Endodermal cell (in vitro differentiated cells): Measurements from ENCODE around the gene ALPK1. TPM values are rescaled to one million over a fixed set of nuclear protein-coding genes. Genes with fewer than 3 reads are reported as not detected.
A peak's percentile ranks its signal among the peaks of the same experiment; 100 is the strongest.

Experiments used
- DNase-seq: peaks from one replicate; pipeline ENCODE4 v3.0.0-alpha.2; 2017
- H3K27ac ChIP-seq: 2 replicates; pipeline ENCODE4 v1.5.1; 2013; ENCODE audit warnings: mild to moderate bottlenecking, low read depth, low read length, moderate library complexity
- H3K27me3 ChIP-seq: 2 replicates; pipeline ENCODE4 v1.6.1; 2013; ENCODE audit warnings: mild to moderate bottlenecking, low read length, moderate library complexity; ENCODE audit not compliant: insufficient read depth, control insufficient read depth, poor library complexity, severe bottlenecking
- H3K36me3 ChIP-seq: 2 replicates; pipeline ENCODE4 v1.7.0; 2013; ENCODE audit warnings: mild to moderate bottlenecking, low read length, moderate library complexity; ENCODE audit not compliant: control insufficient read depth, insufficient read depth
- H3K4me1 ChIP-seq: one replicate; pipeline ENCODE4 v1.7.0; 2013; ENCODE audit warnings: low read length; ENCODE audit not compliant: control insufficient read depth, insufficient read depth
- H3K4me3 ChIP-seq: 2 replicates; pipeline ENCODE4 v1.5.1; 2013; ENCODE audit warnings: mild to moderate bottlenecking, low read length, moderate library complexity
- H3K9ac ChIP-seq: 2 replicates; pipeline ENCODE4 v1.6.1; 2013; ENCODE audit warnings: mild to moderate bottlenecking, low read length, moderate library complexity; ENCODE audit not compliant: poor library complexity, severe bottlenecking; ENCODE audit errors: extremely low read depth
- H3K9me3 ChIP-seq: 2 replicates; pipeline ENCODE4 v1.6.1; 2013; ENCODE audit warnings: mild to moderate bottlenecking, low read length, moderate library complexity; ENCODE audit not compliant: control insufficient read depth
- H3K27ac Mint-ChIP-seq: 2 replicates; pipeline ENCODE4 v1.8.0; 2020; ENCODE audit warnings: mixed read lengths
- H3K27me3 Mint-ChIP-seq: 2 replicates; pipeline ENCODE4 v1.8.0; 2021; ENCODE audit warnings: mild to moderate bottlenecking, mixed read lengths; ENCODE audit not compliant: insufficient read depth
- H3K36me3 Mint-ChIP-seq: 2 replicates; pipeline ENCODE4 v1.8.0; 2020; ENCODE audit warnings: low read depth, mixed read lengths
- H3K4me1 Mint-ChIP-seq: 2 replicates; pipeline ENCODE4 v1.8.0; 2020; ENCODE audit warnings: mixed read lengths
- H3K4me3 Mint-ChIP-seq: 2 replicates; pipeline ENCODE4 v1.8.0; 2020; ENCODE audit warnings: mild to moderate bottlenecking, moderate library complexity, mixed read lengths
- H3K9me3 Mint-ChIP-seq: 2 replicates; pipeline ENCODE4 v1.8.0; 2020; ENCODE audit warnings: mild to moderate bottlenecking, mixed read lengths
- CTCF ChIP-seq: fragments of 200-600 bp; sonication (generic); conservative IDR thresholded peaks from 2 replicates; pipeline ENCODE4 v1.5.0; 2021; ENCODE audit warnings: antibody characterized with exemption, mild to moderate bottlenecking
- WGBS, 2 experiments: methylation state at CpG; one replicate each; pipeline versions ENCODE4 v1.1.5 to v1.1.7; 2013; ENCODE audit warnings: missing lambda C conversion rate in 2 of 2, mixed read lengths in 1 of 2; ENCODE audit not compliant: insufficient coverage in 1 of 2, insufficient read length in 1 of 2; 5-methylcytosine and 5-hydroxymethylcytosine counted together
- total RNA-seq, 2 donors: library from RNA; stranded (reverse); fragmentation: NEBNext Ultra II Directional in 1 of 2; extraction: Animal tissue kit (Norgen Biotek cat#: 25700) in 1 of 2; gene quantifications; 2 replicates in 1 of 2; 3 replicates in 1 of 2; pipeline ENCODE4 v1.2.1, GENCODE V29; 2021

The ALPK1 gene
- total RNA-seq, 2 donors from 2014 or later, result 0.24 to 0.44 TPM

DNA sequence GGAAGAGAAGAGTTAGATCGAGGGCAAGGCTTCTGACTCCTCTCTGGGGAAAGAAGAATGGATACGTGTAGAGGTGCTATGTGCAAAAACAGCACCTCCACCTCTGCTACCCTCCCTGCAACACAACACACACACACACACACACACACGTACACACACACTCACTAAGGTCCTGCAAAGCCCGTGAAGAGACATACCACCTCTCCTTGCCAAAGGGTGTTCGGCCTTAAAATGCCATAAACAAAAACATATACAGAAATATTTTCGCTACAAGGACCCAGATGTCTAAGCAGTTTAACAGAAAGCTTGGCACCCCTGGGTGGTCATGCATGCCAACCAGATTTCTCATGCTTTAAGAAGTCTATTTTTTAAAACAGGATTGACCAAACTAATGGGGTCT, 13.0 kb upstream of the ALPK1 start:
- H3K4me1 ChIP-seq, result no peaks in the 10 kb centered on the region
- H3K27me3 ChIP-seq, result peaks cover 17% of the 10 kb centered on the region
- no peak overlapping the region for H3K9ac ChIP-seq
- H3K4me1 Mint-ChIP-seq, result peaks cover 9% of the 10 kb centered on the region
- H3K36me3 ChIP-seq, result no peaks in the 10 kb centered on the region
- H3K9me3 ChIP-seq, result no peaks in the 10 kb centered on the region
- no peak overlapping the region for H3K27ac Mint-ChIP-seq
- peaks cover 25% of the 10 kb centered on the region for H3K27me3 Mint-ChIP-seq
- no peak for TF ChIP-seq CTCF
- H3K4me3 Mint-ChIP-seq, result peak overlapping the region; percentile 72
- no peak overlapping the region for H3K27ac ChIP-seq
- no peak for DNase-seq
- peaks cover 4% of the 10 kb centered on the region for H3K9me3 Mint-ChIP-seq
- H3K36me3 Mint-ChIP-seq, result peaks cover 7% of the 10 kb centered on the region
- 65% methylated on average over 6 of the region's 6 CpGs; no CpG with 5 or more reads in 1 of the 2 experiments for WGBS, 2 experiments
- no peak overlapping the region for H3K4me3 ChIP-seq

DNA sequence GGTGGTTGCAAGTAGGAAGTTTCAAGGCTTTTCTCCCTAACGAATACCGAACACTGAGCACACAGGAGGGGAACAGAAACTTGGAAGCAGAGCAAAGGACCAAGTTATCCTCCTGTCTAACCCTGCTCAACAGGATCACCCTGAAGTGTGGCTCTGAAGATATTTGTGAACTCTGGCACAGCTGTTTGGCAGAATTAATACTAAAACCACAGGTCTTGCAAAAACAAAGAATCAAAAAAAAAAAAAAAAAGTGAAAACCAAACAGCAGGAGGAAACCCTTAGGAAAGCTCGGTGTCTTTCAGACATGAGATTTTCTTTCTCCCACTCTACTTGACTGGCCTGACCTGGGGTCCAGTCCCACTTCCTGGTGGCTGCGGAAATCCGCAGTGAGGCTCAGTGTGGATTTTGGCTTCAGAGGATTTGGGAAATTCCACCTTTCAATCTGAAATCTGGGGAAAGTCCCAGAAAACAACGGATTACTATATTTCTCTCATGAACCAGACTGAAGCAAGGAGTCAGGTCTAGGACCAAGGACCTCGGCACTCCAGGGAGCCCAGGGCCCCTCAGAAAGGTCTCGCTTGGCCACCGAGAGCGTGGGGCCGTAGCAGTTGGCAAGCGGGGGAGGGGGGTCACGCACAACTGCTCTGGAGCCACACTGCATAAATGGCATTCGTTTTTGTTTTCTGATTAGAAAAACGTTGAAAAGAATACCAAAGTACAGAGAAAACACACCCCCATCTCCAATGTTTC, 12.3 kb upstream of the ALPK1 start:
- Histone ChIP-seq H3K27ac (no peak overlapping the region), H3K4me1 (no peaks in the 10 kb centered on the region), H3K36me3 (no peaks in the 10 kb centered on the region), H3K4me3 (peak overlapping the region; percentile 80), H3K9me3 (no peaks in the 10 kb centered on the region), H3K9ac (peak overlapping the region; percentile 40), H3K27me3 (peaks cover 17% of the 10 kb centered on the region)
- H3K9me3 Mint-ChIP-seq, result peaks cover 4% of the 10 kb centered on the region
- H3K4me1 Mint-ChIP-seq, result peaks cover 9% of the 10 kb centered on the region
- WGBS, 2 experiments, result 29 to 36% methylated on average over 11 to 15 of the region's 15 CpGs
- peaks cover 25% of the 10 kb centered on the region for H3K27me3 Mint-ChIP-seq
- no peak overlapping the region for H3K27ac Mint-ChIP-seq
- DNase-seq, result no peak
- H3K4me3 Mint-ChIP-seq, result peak overlapping the region; percentile 72
- TF ChIP-seq CTCF, result no peak
- H3K36me3 Mint-ChIP-seq, result peaks cover 7% of the 10 kb centered on the region

DNA sequence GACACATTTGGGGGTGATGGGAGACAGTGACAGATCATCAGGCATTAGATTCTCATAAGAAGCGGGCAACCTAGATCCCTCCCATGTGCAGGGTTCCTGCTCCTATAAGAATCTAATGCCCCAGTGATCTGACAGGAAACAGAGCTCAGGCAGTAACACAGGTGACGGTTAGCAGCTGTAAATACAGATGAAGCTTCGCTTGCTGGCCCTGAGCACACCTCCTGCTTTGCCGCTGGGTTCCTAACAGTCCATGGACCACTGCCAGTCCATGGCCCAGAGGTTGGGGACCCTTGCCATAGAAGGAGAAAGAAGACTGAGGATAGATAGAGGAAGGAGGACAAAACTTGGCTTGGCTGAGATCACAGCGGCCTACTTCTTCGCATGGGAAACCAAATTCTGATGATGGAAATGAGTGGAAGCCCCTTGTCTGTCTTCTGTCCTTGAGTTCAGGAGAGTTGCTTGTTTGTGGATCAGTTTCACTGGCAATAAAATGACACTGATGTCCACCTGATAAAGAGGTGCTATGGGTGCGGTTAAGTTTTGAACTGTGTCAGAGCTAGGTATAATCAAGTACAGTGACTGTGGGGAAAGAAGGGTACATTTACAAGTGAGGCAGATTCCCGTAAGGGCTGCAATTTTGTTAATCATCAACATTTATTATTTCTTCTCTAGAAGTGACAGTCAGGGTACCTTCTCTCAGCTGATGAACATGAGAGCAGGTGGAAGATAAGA, 9.7 kb upstream of the ALPK1 start:
- no peak overlapping the region for H3K4me3 Mint-ChIP-seq
- peaks cover 9% of the 10 kb centered on the region for H3K4me1 Mint-ChIP-seq
- Histone ChIP-seq H3K36me3 (no peaks in the 10 kb centered on the region), H3K4me1 (no peaks in the 10 kb centered on the region), H3K27me3 (peaks cover 17% of the 10 kb centered on the region), H3K27ac (no peak overlapping the region), H3K9ac (no peak overlapping the region), H3K9me3 (no peaks in the 10 kb centered on the region), H3K4me3 (no peak overlapping the region)
- no peak overlapping the region for H3K27ac Mint-ChIP-seq
- DNase-seq, result no peak
- H3K27me3 Mint-ChIP-seq, result peaks cover 25% of the 10 kb centered on the region
- WGBS, 2 experiments, result 95% methylated on average over 4 to 8 of the region's 8 CpGs
- no peak for TF ChIP-seq CTCF
- no peaks in the 10 kb centered on the region for H3K36me3 Mint-ChIP-seq
- no peaks in the 10 kb centered on the region for H3K9me3 Mint-ChIP-seq
